Neural progenitor cell (in vitro differentiated cells): ENCODE measurements around the gene SCMH1. TPM values are rescaled to one million over a fixed set of nuclear protein-coding genes. Genes with fewer than 3 reads are reported as not detected.

ENCODE experiments used
- DNase-seq: peaks from one replicate; pipeline ENCODE4 v3.0.0-alpha.2; 2016; ENCODE audit warnings: low spot score
- H2AFZ ChIP-seq: fragments of 200-600 bp; sonication (generic); replicated peaks from 2 replicates; pipeline ENCODE4 v1.6.1; 2016; ENCODE audit warnings: antibody characterized with exemption
- H3F3A ChIP-seq: fragments of 200-600 bp; sonication (generic); 2 replicates; pipeline ENCODE4 v1.6.1; 2016; ENCODE audit warnings: antibody characterized with exemption, low read depth
- H3K27ac ChIP-seq: fragments of 200-600 bp; sonication (generic); 2 replicates; pipeline ENCODE4 v1.5.1; 2016; ENCODE audit warnings: mild to moderate bottlenecking
- H3K27me3 ChIP-seq: fragments of 200-600 bp; sonication (generic); 2 replicates; pipeline ENCODE4 v1.6.1; 2016; ENCODE audit warnings: mild to moderate bottlenecking, moderate library complexity
- H3K36me3 ChIP-seq: fragments of 200-600 bp; sonication (generic); 2 replicates; pipeline ENCODE4 v1.5.1; 2016
- H3K4me1 ChIP-seq: fragments of 200-600 bp; sonication (generic); 2 replicates; pipeline ENCODE4 v1.6.1; 2016; ENCODE audit warnings: mixed run types
- H3K4me2 ChIP-seq: fragments of 200-600 bp; sonication (generic); 2 replicates; pipeline ENCODE4 v1.6.1; 2016
- H3K4me3 ChIP-seq: fragments of 200-600 bp; sonication (generic); 2 replicates; pipeline ENCODE4 v1.5.1; 2016
- H3K79me2 ChIP-seq: fragments of 200-600 bp; sonication (generic); 2 replicates; pipeline ENCODE4 v1.6.1; 2016; ENCODE audit warnings: low read depth
- H3K9ac ChIP-seq: fragments of 200-600 bp; sonication (generic); 2 replicates; pipeline ENCODE4 v1.6.1; 2016
- H3K9me3 ChIP-seq: fragments of 200-600 bp; sonication (generic); 2 replicates; pipeline ENCODE4 v1.5.1; 2016; ENCODE audit warnings: low read depth
- H4K20me1 ChIP-seq: fragments of 200-600 bp; sonication (generic); 2 replicates; pipeline ENCODE4 v1.6.1; 2016; ENCODE audit warnings: low read depth
- H3K27ac Mint-ChIP-seq: 3 replicates; pipeline ENCODE4 v1.8.0; 2021; ENCODE audit warnings: mixed read lengths
- H3K27me3 Mint-ChIP-seq: 2 replicates; pipeline ENCODE4 v1.8.0; 2022; ENCODE audit warnings: low read depth, mild to moderate bottlenecking, inconsistent platforms, moderate library complexity, mixed read lengths; ENCODE audit not compliant: insufficient read depth
- H3K36me3 Mint-ChIP-seq: 3 replicates; pipeline ENCODE4 v1.8.0; 2021; ENCODE audit warnings: mixed read lengths
- H3K4me1 Mint-ChIP-seq: 3 replicates; pipeline ENCODE4 v1.8.0; 2021; ENCODE audit warnings: mixed read lengths
- H3K4me3 Mint-ChIP-seq: 3 replicates; pipeline ENCODE4 v1.8.0; 2021; ENCODE audit warnings: mild to moderate bottlenecking, moderate library complexity, mixed read lengths
- H3K9me3 Mint-ChIP-seq: 3 replicates; pipeline ENCODE4 v1.8.0; 2020; ENCODE audit warnings: mixed read lengths
- CTCF ChIP-seq: fragments of 200-600 bp; sonication (generic); IDR thresholded peaks from 2 replicates; pipeline ENCODE4 v1.5.1; 2017; ENCODE audit warnings: antibody characterized with exemption, mild to moderate bottlenecking
- EZH2 ChIP-seq: fragments of 200-600 bp; sonication (generic); IDR thresholded peaks from 2 replicates; pipeline ENCODE4 v1.6.1; 2017; ENCODE audit warnings: antibody characterized with exemption, mild to moderate bottlenecking, moderate library complexity
- EZH2phosphoT487 ChIP-seq: fragments of 200-600 bp; sonication (generic); IDR thresholded peaks from 2 replicates; pipeline ENCODE4 v1.6.1; 2017; ENCODE audit warnings: antibody characterized with exemption
- total RNA-seq: library from RNA; depleted of rRNA; stranded (reverse); fragments of >200 nt; gene quantifications from 2 replicates; pipeline ENCODE4 v1.2.3, GENCODE V29; 2015; ENCODE audit warnings: low replicate concordance

The SCMH1 gene
- total RNA-seq, 1 donor from 2014 or later, result 16.1 TPM

- no peaks in the 10 kb centered on the region for H3K4me1 Mint-ChIP-seq
- H3K4me1 ChIP-seq, result no peaks in the 10 kb centered on the region
- H3K4me3 Mint-ChIP-seq, result no peak overlapping the region
- no peaks in the 10 kb centered on the region for H3K27me3 ChIP-seq
- no peaks in the 10 kb centered on the region for H3K27me3 Mint-ChIP-seq
- H3K27ac Mint-ChIP-seq, result no peak overlapping the region
- TF ChIP-seq CTCF (no peak), EZH2phosphoT487 (no peak)
- no peaks in the 10 kb centered on the region for H3F3A ChIP-seq
- no peak overlapping the region for H3K4me3 ChIP-seq
- no peaks in the 10 kb centered on the region for H3K79me2 ChIP-seq
- H3K4me2 ChIP-seq, result no peak overlapping the region
- no peak overlapping the region for H3K9ac ChIP-seq
- no peak overlapping the region for H3K27ac ChIP-seq
- H3K9me3 ChIP-seq, result no peaks in the 10 kb centered on the region
- H4K20me1 ChIP-seq, result no peaks in the 10 kb centered on the region
- no peak overlapping the region for H2AFZ ChIP-seq
- peaks cover 33% of the 10 kb centered on the region for H3K36me3 Mint-ChIP-seq
- no peak for DNase-seq
- H3K9me3 Mint-ChIP-seq, result no peaks in the 10 kb centered on the region
- no peaks in the 10 kb centered on the region for H3K36me3 ChIP-seq
These were observed 208.8 kb downstream of the SCMH1 start for GRCh38 chr1:41033272-41033671.

- Mint-ChIP-seq H3K4me3 (no peak overlapping the region), H3K4me1 (no peaks in the 10 kb centered on the region), H3K9me3 (no peaks in the 10 kb centered on the region), H3K36me3 (peaks cover 34% of the 10 kb centered on the region), H3K27me3 (no peaks in the 10 kb centered on the region), H3K27ac (no peak overlapping the region)
- H3K9ac ChIP-seq, result no peak overlapping the region
- H3K27ac ChIP-seq, result no peak overlapping the region
- no peaks in the 10 kb centered on the region for H3F3A ChIP-seq
- no peaks in the 10 kb centered on the region for H4K20me1 ChIP-seq
- H3K79me2 ChIP-seq, result no peaks in the 10 kb centered on the region
- H3K9me3 ChIP-seq, result no peaks in the 10 kb centered on the region
- no peaks in the 10 kb centered on the region for H3K4me1 ChIP-seq
- no peak for TF ChIP-seq EZH2
- no peak for DNase-seq
- no peak overlapping the region for H2AFZ ChIP-seq
- no peak overlapping the region for H3K4me2 ChIP-seq
- H3K36me3 ChIP-seq, result no peaks in the 10 kb centered on the region
- H3K4me3 ChIP-seq, result no peak overlapping the region
- H3K27me3 ChIP-seq, result no peaks in the 10 kb centered on the region
These were observed 210.0 kb downstream of the SCMH1 start for GRCh38 chr1:41032147-41032546.

GRCh38 chr1:41030872-41031616 lies 211.1 kb downstream of the SCMH1 start:
- no peak overlapping the region for H3K9ac ChIP-seq
- H3K9me3 ChIP-seq, result no peaks in the 10 kb centered on the region
- H3K79me2 ChIP-seq, result no peaks in the 10 kb centered on the region
- no peak overlapping the region for H3K27ac ChIP-seq
- Mint-ChIP-seq H3K4me3 (no peak overlapping the region), H3K4me1 (no peaks in the 10 kb centered on the region), H3K27me3 (no peaks in the 10 kb centered on the region), H3K27ac (no peak overlapping the region), H3K9me3 (no peaks in the 10 kb centered on the region), H3K36me3 (peaks cover 38% of the 10 kb centered on the region)
- H3K4me1 ChIP-seq, result no peaks in the 10 kb centered on the region
- TF ChIP-seq EZH2phosphoT487, result no peak
- TF ChIP-seq EZH2, result no peak
- TF ChIP-seq CTCF, result no peak
- H3F3A ChIP-seq, result no peaks in the 10 kb centered on the region
- no peaks in the 10 kb centered on the region for H3K36me3 ChIP-seq
- H4K20me1 ChIP-seq, result no peaks in the 10 kb centered on the region
- H3K4me3 ChIP-seq, result no peak overlapping the region
- no peak overlapping the region for H3K4me2 ChIP-seq
- no peak for DNase-seq
- H3K27me3 ChIP-seq, result no peaks in the 10 kb centered on the region
- H2AFZ ChIP-seq, result no peak overlapping the region

GRCh38 chr1:41028034-41028642 lies 214.0 kb downstream of the SCMH1 start:
- H3K79me2 ChIP-seq, result no peaks in the 10 kb centered on the region
- H3K27ac Mint-ChIP-seq, result no peak overlapping the region
- H3K4me3 Mint-ChIP-seq, result no peak overlapping the region
- no peaks in the 10 kb centered on the region for H3K36me3 ChIP-seq
- no peak overlapping the region for H3K27ac ChIP-seq
- DNase-seq, result no peak
- H3F3A ChIP-seq, result peaks cover 7% of the 10 kb centered on the region
- H3K4me2 ChIP-seq, result no peak overlapping the region
- H3K36me3 Mint-ChIP-seq, result peaks cover 36% of the 10 kb centered on the region
- no peaks in the 10 kb centered on the region for H3K9me3 ChIP-seq
- no peaks in the 10 kb centered on the region for H3K9me3 Mint-ChIP-seq
- no peaks in the 10 kb centered on the region for H3K27me3 Mint-ChIP-seq
- TF ChIP-seq EZH2, result no peak
- TF ChIP-seq EZH2phosphoT487, result no peak
- no peak for TF ChIP-seq CTCF
- H3K4me1 ChIP-seq, result peaks cover 5% of the 10 kb centered on the region
- H3K4me1 Mint-ChIP-seq, result peaks cover 15% of the 10 kb centered on the region
- H2AFZ ChIP-seq, result no peak overlapping the region
- peaks cover 6% of the 10 kb centered on the region for H4K20me1 ChIP-seq
- H3K4me3 ChIP-seq, result no peak overlapping the region
- no peak overlapping the region for H3K9ac ChIP-seq
- no peaks in the 10 kb centered on the region for H3K27me3 ChIP-seq
